Gastrocnemius medialis (tissue), 4 donors: ENCODE data around the gene EXOSC10. TPM values are rescaled to one million over a fixed set of nuclear protein-coding genes. Genes with fewer than 3 reads are reported as not detected.
"Not testable (repeated sequence)": the region's sequence is repeated elsewhere in the genome, so short reads cannot be mapped to it uniquely, and the experiment has no call there.

Experiments used
- ATAC-seq, 2 donors: fragments of 150-250 bp; one replicate each; pipeline ENCODE4 v1.9.1; 2016
- DNase-seq, 2 donors: peaks; one replicate each; pipeline ENCODE4 v3.0.0-alpha.2; 2019
- H3K27ac ChIP-seq, 4 donors: fragments of 200-600 bp; sonication (generic); 1 replicate in 1 of 4; 2 replicates in 3 of 4; pipeline ENCODE4 v1.5.1; 2016 to 2018; ENCODE audit warnings: mild to moderate bottlenecking in 2 of 4, moderate library complexity in 1 of 4
- H3K27me3 ChIP-seq, 3 donors: fragments of 200-600 bp; sonication (generic) in 2 of 3; 1 replicate in 1 of 3; 2 replicates in 2 of 3; pipeline versions ENCODE4 v1.5.1 to v1.6.0; 2016 to 2019; ENCODE audit warnings: mild to moderate bottlenecking in 1 of 3, moderate library complexity in 1 of 3
- H3K36me3 ChIP-seq, 2 donors: fragments of 200-600 bp; sonication (generic) in 1 of 2; one replicate each; pipeline ENCODE4 v1.5.1; 2017 to 2018
- H3K4me1 ChIP-seq, 2 donors: fragments of 200-600 bp; sonication (generic) in 1 of 2; one replicate each; pipeline ENCODE4 v1.5.1; 2016 to 2017; ENCODE audit warnings: mild to moderate bottlenecking in 2 of 2
- H3K4me3 ChIP-seq, 4 donors: fragments of 200-600 bp; sonication (generic) in 3 of 4; 1 replicate in 1 of 4; 2 replicates in 3 of 4; pipeline ENCODE4 v1.5.1; 2016 to 2019; ENCODE audit warnings: mild to moderate bottlenecking in 2 of 4
- H3K9me3 ChIP-seq, 3 donors: fragments of 200-600 bp; sonication (generic) in 2 of 3; 1 replicate in 1 of 3; 2 replicates in 2 of 3; pipeline ENCODE4 v1.5.1; 2016 to 2019
- POLR2A ChIP-seq, 2 donors: fragments of 450-650 bp; IDR thresholded peaks; one replicate each; pipeline ENCODE4 v1.6.1; 2017; ENCODE audit warnings: antibody characterized with exemption in 2 of 2, mild to moderate bottlenecking in 2 of 2, moderate library complexity in 2 of 2
- in situ Hi-C, 4 donors: fragments of 200-750 bp; cut with MboI; loops; one replicate each; pipeline versions ENCODE4 v1.15.0 to v1.8.0; 2017; ENCODE audit warnings: low sequenced_read_pairs in 4 of 4
- intact Hi-C: fragments of 100-400 bp; cut with DNase I; formaldehyde crosslinking; loops from one replicate; pipeline ENCODE4 v1.15.1; 2023; ENCODE audit warnings: low total_unique reads
- total RNA-seq, 4 donors: library from RNA; depleted of rRNA; stranded (reverse); fragments of >200 nt; gene quantifications; one replicate each; pipeline versions ENCODE4 v1.1.0 to v1.2.3, GENCODE V29; 2016
- TF ChIP-seq, protein P1 (sequence below), 5 experiments: fragments of 450-650 bp in 3 of 5; fragments of 200-600 bp in 2 of 5; sonication (generic) in 2 of 5; IDR thresholded peaks in 4 of 5; conservative IDR thresholded peaks in 1 of 5; 1 replicate in 4 of 5; 2 replicates in 1 of 5; pipeline ENCODE4 v1.5.1; 2016 to 2019; ENCODE audit warnings: antibody characterized with exemption in 5 of 5, mild to moderate bottlenecking in 3 of 5, moderate library complexity in 3 of 5

EXOSC10 gene
- total RNA-seq, 4 donors from 2014 or later: 26.5 to 44.4 (median 40.3) TPM

DNA sequence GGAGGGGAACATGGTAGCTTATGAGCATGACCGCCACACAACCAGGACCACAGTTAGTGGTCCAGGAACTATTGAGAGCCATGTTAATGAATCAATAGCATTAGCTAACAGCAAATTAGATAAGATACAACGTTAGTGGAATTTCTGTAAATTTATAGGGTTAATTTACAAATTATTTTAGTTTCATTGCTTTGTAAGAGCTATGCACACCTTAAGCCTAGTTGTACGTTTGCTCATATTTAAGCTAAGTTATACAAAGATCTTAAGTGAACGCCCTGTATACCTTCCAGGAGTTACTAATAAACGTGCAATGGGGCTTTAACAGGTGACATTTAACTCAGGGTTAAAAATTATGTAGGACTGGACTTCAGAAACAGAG is 749 bp downstream of the EXOSC10 start:
- intact Hi-C loops (loop anchor here (1.0 to 2.0 kb wide), 2 partner anchors 39 to 60 kb away; partner anchors contain the start of gene SRM), in situ Hi-C loops (no loop called here)
- no peak for DNase-seq

GRCh38 chr1:11083784-11084183 is 15.9 kb downstream of the EXOSC10 start:
- intact Hi-C loops, DNase-seq, ATAC-seq, H3K4me1 ChIP-seq, H3K27me3 ChIP-seq, H3K27ac ChIP-seq, H3K9me3 ChIP-seq, H3K4me3 ChIP-seq, in situ Hi-C loops: not testable (repeated sequence)
- H3K36me3 ChIP-seq: peaks cover 0 to 60% of the 10 kb centered on the region in 2 donors

More for the DNA sequence above, 749 bp downstream of the EXOSC10 start:
- Histone ChIP-seq H3K27ac (peak overlapping the region; percentile 84 to 86 (median 85)), H3K4me3 (peak overlapping the region; percentile 84 to 99 (median 98)), H3K27me3 (no peaks in the 10 kb centered on the region), H3K36me3 (peaks cover 0 to 40% of the 10 kb centered on the region in 2 donors), H3K4me1 (peaks cover 15% of the 10 kb centered on the region in 2 donors), H3K9me3 (no peaks in the 10 kb centered on the region)
- no peak for ATAC-seq
- TF ChIP-seq, protein P1, sequence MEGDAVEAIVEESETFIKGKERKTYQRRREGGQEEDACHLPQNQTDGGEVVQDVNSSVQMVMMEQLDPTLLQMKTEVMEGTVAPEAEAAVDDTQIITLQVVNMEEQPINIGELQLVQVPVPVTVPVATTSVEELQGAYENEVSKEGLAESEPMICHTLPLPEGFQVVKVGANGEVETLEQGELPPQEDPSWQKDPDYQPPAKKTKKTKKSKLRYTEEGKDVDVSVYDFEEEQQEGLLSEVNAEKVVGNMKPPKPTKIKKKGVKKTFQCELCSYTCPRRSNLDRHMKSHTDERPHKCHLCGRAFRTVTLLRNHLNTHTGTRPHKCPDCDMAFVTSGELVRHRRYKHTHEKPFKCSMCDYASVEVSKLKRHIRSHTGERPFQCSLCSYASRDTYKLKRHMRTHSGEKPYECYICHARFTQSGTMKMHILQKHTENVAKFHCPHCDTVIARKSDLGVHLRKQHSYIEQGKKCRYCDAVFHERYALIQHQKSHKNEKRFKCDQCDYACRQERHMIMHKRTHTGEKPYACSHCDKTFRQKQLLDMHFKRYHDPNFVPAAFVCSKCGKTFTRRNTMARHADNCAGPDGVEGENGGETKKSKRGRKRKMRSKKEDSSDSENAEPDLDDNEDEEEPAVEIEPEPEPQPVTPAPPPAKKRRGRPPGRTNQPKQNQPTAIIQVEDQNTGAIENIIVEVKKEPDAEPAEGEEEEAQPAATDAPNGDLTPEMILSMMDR (IDR thresholded peaks at IDR 0.05 in 4 of 5, conservative IDR thresholded peaks at IDR 0.05 in 1 of 5): no peak
- TF ChIP-seq POLR2A (IDR thresholded peaks at IDR 0.05): no peak

DNA sequence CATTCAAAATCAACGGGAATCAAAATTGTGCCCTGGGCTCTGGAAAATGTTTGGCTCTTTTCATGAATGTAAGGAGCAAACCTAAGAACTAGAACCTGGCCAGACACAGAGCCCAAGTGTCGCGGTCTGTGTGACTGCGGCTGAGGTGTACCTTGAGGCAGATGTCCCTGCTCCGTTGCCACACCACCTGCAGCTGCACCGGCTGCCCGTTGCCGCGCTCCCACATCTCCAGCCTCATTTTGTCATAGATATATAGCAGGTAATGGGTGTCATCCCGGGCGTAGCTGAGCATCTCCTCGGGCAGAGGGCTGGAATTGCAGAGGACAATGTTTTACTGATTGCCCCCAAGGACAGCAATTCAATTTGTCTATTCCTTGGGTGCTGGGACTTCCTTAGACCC is 18.7 kb downstream of the EXOSC10 start:
- Histone ChIP-seq H3K36me3 (peaks cover 0 to 61% of the 10 kb centered on the region in 2 donors), H3K27ac (no peak overlapping the region), H3K9me3 (no peaks in the 10 kb centered on the region), H3K27me3 (no peaks in the 10 kb centered on the region), H3K4me3 (no peak overlapping the region), H3K4me1 (no peaks in the 10 kb centered on the region)
- TF ChIP-seq, protein P1 (IDR thresholded peaks at IDR 0.05 in 4 of 5, conservative IDR thresholded peaks at IDR 0.05 in 1 of 5): no peak
- no peak for TF ChIP-seq POLR2A (IDR thresholded peaks at IDR 0.05)
- intact Hi-C loops (no loop called here), in situ Hi-C loops (no loop called here)
- no peak for ATAC-seq
- no peak for DNase-seq

- intact Hi-C loops (no loop called here), in situ Hi-C loops (no loop called here)
- Histone ChIP-seq H3K27ac (no peak overlapping the region), H3K4me3 (no peak overlapping the region), H3K27me3 (no peaks in the 10 kb centered on the region), H3K9me3 (no peaks in the 10 kb centered on the region), H3K36me3 (peaks cover 0 to 84% of the 10 kb centered on the region in 2 donors), H3K4me1 (no peaks in the 10 kb centered on the region)
- ATAC-seq (no peak), DNase-seq (no peak)
- no peak for TF ChIP-seq POLR2A (IDR thresholded peaks at IDR 0.05)
- TF ChIP-seq, protein P1 (IDR thresholded peaks at IDR 0.05 in 4 of 5, conservative IDR thresholded peaks at IDR 0.05 in 1 of 5): no peak
Observed at GRCh38 chr1:11078631-11079030, 21.0 kb downstream of the EXOSC10 start.

- DNase-seq: not testable (repeated sequence)
Observed at GRCh38 chr1:11073398-11073797, 26.3 kb downstream of the EXOSC10 start.

More at GRCh38 chr1:11073398-11073797, 26.3 kb downstream of the EXOSC10 start:
- in situ Hi-C loops, H3K27ac ChIP-seq, H3K27me3 ChIP-seq, H3K4me1 ChIP-seq, intact Hi-C loops, ATAC-seq, H3K4me3 ChIP-seq, H3K9me3 ChIP-seq: not testable (repeated sequence)
- H3K36me3 ChIP-seq: peaks cover 3 to 91% of the 10 kb centered on the region in 2 donors
